Mesangial cell (primary cell): Measurements from ENCODE around the gene KIRREL3. TPM values are rescaled to one million over a fixed set of nuclear protein-coding genes. Genes with fewer than 3 reads are reported as not detected.

Experiments
- total RNA-seq: library from RNA; depleted of rRNA; stranded (reverse); fragments of >200 nt; gene quantifications from 2 replicates; pipeline ENCODE4 v1.2.3, GENCODE V29; 2015

The KIRREL3 gene
- 2.2 and 7.2 TPM in 2 replicates for total RNA-seq

GRCh38 chr11:127000291-127000968 is at the start of gene KIRREL3:
Gene KIRREL3, minus strand, starts transcription at chr11:127000770.

